Suprapubic skin (tissue), 4 donors: ENCODE measurements around the gene DAB1. TPM values are rescaled to one million over a fixed set of nuclear protein-coding genes. Genes with fewer than 3 reads are reported as not detected.

Source experiments
- DNase-seq, 2 donors: peaks; one replicate each; pipeline ENCODE4 v3.0.0-alpha.2; 2019; ENCODE audit warnings: low spot score in 2 of 2
- H3K27ac ChIP-seq: fragments of 200-600 bp; sonication (generic); one replicate; pipeline ENCODE4 v1.5.1; 2019
- H3K27me3 ChIP-seq: fragments of 200-600 bp; sonication (generic); one replicate; pipeline ENCODE4 v1.5.1; 2019
- H3K36me3 ChIP-seq: fragments of 200-600 bp; sonication (generic); one replicate; pipeline ENCODE4 v1.5.1; 2019
- H3K4me1 ChIP-seq: fragments of 200-600 bp; sonication (generic); one replicate; pipeline ENCODE4 v1.5.1; 2019
- H3K4me3 ChIP-seq: fragments of 200-600 bp; sonication (generic); one replicate; pipeline ENCODE4 v1.5.1; 2019; ENCODE audit warnings: mild to moderate bottlenecking
- H3K9me3 ChIP-seq: fragments of 200-600 bp; sonication (generic); one replicate; pipeline ENCODE4 v1.5.1; 2019
- EP300 ChIP-seq: sonication (generic); formaldehyde crosslinking; IDR thresholded peaks from one replicate; pipeline ENCODE4 v1.6.1; 2017; ENCODE audit warnings: antibody characterized with exemption
- POLR2A ChIP-seq, 2 donors: fragments of 450-650 bp; IDR thresholded peaks; one replicate each; pipeline ENCODE4 v1.6.1; 2017; ENCODE audit warnings: antibody characterized with exemption in 2 of 2, mild to moderate bottlenecking in 2 of 2, moderate library complexity in 2 of 2
- POLR2AphosphoS5 ChIP-seq, 3 donors: sonication (generic); formaldehyde crosslinking; IDR thresholded peaks; one replicate each; pipeline ENCODE4 v1.6.1; 2017; ENCODE audit warnings: antibody characterized with exemption in 3 of 3
- WGBS: methylation state at CpG from one replicate; pipeline ENCODE4 v1.1.5; 2018; 5-methylcytosine and 5-hydroxymethylcytosine counted together
- total RNA-seq, 4 donors: library from RNA; depleted of rRNA; stranded (reverse); fragments of >200 nt; gene quantifications; one replicate each; pipeline ENCODE4 v1.1.0, GENCODE V29; 2016
- TF ChIP-seq, protein P1 (sequence below), 2 donors: fragments of 200-600 bp in 1 of 2; fragments of 450-650 bp in 1 of 2; sonication (generic) in 1 of 2; IDR thresholded peaks; one replicate each; pipeline ENCODE4 v1.5.1; 2016 to 2019; ENCODE audit warnings: antibody characterized with exemption in 2 of 2, mild to moderate bottlenecking in 1 of 2, moderate library complexity in 1 of 2

The DAB1 gene
- total RNA-seq, 4 donors from 2014 or later, result 0.17 to 1.0 (median 0.30) TPM

DNA sequence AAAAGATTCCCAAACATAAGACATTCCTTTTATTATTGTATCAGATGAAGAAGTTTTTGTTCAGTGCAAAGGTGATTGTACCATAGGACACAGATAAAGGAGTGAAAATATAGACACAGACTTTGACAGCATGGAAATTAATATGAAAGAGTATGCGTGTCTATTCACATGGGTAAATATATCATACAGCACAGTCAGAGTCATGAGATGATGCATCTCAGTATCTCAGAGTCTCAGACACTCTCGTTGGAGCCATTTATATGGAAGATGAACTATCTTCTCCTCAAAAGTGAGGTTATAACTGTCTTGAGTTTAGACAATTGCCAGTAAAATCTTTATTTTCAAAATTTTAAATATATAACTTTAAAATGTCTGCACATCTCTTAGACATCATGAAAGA is 299.7 kb downstream of the DAB1 start:
- H3K9me3 ChIP-seq, result no peaks in the 10 kb centered on the region
- no peaks in the 10 kb centered on the region for H3K27me3 ChIP-seq
- no peak overlapping the region for H3K27ac ChIP-seq
- H3K4me3 ChIP-seq, result no peak overlapping the region
- H3K4me1 ChIP-seq, result no peaks in the 10 kb centered on the region
- no peak for DNase-seq
- TF ChIP-seq, protein P1, sequence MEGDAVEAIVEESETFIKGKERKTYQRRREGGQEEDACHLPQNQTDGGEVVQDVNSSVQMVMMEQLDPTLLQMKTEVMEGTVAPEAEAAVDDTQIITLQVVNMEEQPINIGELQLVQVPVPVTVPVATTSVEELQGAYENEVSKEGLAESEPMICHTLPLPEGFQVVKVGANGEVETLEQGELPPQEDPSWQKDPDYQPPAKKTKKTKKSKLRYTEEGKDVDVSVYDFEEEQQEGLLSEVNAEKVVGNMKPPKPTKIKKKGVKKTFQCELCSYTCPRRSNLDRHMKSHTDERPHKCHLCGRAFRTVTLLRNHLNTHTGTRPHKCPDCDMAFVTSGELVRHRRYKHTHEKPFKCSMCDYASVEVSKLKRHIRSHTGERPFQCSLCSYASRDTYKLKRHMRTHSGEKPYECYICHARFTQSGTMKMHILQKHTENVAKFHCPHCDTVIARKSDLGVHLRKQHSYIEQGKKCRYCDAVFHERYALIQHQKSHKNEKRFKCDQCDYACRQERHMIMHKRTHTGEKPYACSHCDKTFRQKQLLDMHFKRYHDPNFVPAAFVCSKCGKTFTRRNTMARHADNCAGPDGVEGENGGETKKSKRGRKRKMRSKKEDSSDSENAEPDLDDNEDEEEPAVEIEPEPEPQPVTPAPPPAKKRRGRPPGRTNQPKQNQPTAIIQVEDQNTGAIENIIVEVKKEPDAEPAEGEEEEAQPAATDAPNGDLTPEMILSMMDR (IDR thresholded peaks at IDR 0.05), result no peak
- no peak for TF ChIP-seq POLR2AphosphoS5 (IDR thresholded peaks at IDR 0.05)
- TF ChIP-seq EP300, result no peak
- no peak for TF ChIP-seq POLR2A (IDR thresholded peaks at IDR 0.05)
- H3K36me3 ChIP-seq, result no peaks in the 10 kb centered on the region
- WGBS, result 74% methylated on average over 2 of the region's 2 CpGs

DNA sequence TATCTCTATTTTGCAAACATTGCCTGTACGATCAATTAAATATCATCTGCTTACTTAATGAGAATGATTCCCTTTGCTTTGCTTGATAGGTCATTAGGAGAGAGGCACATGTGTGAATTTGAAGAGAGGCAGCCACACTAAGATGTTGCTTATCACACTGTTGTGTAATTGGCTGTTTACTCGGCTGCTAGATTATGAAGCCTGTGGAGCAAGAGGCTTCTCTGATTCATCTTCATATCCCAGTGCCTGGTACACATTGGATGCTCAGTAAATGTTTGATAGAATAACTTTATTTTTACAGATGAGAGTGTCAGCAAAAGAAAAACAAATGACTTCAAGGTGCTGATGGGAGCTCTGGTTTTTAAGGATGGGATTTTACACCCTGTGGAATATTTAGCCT is 301.8 kb downstream of the DAB1 start:
- TF ChIP-seq, protein P1 (IDR thresholded peaks at IDR 0.05), result no peak
- no peak for TF ChIP-seq EP300
- TF ChIP-seq POLR2A (IDR thresholded peaks at IDR 0.05), result no peak
- TF ChIP-seq POLR2AphosphoS5 (IDR thresholded peaks at IDR 0.05), result no peak
- Histone ChIP-seq H3K4me3 (no peak overlapping the region), H3K36me3 (no peaks in the 10 kb centered on the region), H3K4me1 (no peaks in the 10 kb centered on the region), H3K27ac (no peak overlapping the region), H3K27me3 (no peaks in the 10 kb centered on the region), H3K9me3 (no peaks in the 10 kb centered on the region)
- WGBS, result 86% methylated on average over 2 of the region's 2 CpGs
- DNase-seq, result no peak

DNA sequence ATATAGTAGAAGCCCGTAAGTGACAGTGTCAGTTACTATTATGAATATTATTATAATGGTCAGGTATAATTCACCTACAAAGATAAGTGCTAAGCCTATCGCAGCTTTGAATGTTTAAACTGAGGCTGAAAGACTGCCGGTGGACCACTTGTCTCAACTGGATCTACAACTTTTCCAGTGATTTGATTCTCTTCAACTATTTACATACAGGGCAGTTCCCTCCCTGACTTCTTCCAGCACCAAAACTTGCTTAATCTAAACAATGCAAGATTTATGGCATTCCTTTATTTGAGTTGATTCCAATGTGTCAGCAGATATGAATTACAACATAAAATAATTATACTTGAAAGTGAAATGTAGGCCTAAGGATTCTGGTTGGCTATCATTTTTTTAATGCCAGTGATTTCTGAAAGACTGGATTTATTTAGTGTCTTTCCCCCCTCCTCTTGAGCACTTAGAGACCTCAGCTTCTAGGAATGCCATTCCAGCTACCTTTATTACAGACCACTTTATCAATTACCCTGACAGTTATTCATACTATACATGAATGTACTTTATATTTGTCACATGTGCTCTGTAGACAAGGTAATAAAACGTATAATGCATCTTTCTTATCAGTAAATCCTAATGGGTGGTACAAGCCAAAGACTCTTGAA is 304.8 kb downstream of the DAB1 start:
- no peak overlapping the region for H3K4me3 ChIP-seq
- H3K4me1 ChIP-seq, result no peaks in the 10 kb centered on the region
- TF ChIP-seq POLR2A (IDR thresholded peaks at IDR 0.05) (no peak), EP300 (no peak), POLR2AphosphoS5 (IDR thresholded peaks at IDR 0.05) (no peak)
- TF ChIP-seq, protein P1 (IDR thresholded peaks at IDR 0.05), result no peak
- H3K27me3 ChIP-seq, result no peaks in the 10 kb centered on the region
- no peaks in the 10 kb centered on the region for H3K9me3 ChIP-seq
- no peak overlapping the region for H3K27ac ChIP-seq
- H3K36me3 ChIP-seq, result no peaks in the 10 kb centered on the region
- WGBS, result 38% methylated on average over 4 of the region's 4 CpGs
- no peak for DNase-seq

DNA sequence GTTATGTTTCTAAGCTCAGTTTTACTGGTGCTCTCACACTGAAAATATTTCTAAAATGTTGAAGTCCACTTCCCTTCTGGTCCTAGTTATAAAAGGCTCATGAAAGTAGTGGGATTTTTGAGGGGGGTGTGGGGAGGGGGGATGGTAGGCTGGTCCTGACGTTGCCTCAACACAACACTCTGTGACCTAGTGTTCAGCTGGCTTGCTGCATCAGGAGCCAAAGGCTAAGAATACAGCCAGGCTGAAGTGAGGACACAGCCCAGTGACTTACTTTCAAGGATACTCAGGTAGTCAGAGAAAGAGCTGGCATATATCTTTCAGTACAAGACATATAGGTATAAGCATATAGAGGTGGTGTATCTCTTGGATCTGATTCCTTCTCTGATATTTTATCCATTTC is 306.1 kb downstream of the DAB1 start:
- Histone ChIP-seq H3K4me1 (no peaks in the 10 kb centered on the region), H3K27ac (no peak overlapping the region), H3K9me3 (no peaks in the 10 kb centered on the region), H3K4me3 (no peak overlapping the region), H3K36me3 (no peaks in the 10 kb centered on the region), H3K27me3 (no peaks in the 10 kb centered on the region)
- WGBS, result 60% methylated on average over 1 of the region's 1 CpG
- no peak for DNase-seq
- TF ChIP-seq EP300, result no peak
- TF ChIP-seq POLR2AphosphoS5 (IDR thresholded peaks at IDR 0.05), result no peak
- no peak for TF ChIP-seq POLR2A (IDR thresholded peaks at IDR 0.05)
- TF ChIP-seq, protein P1 (IDR thresholded peaks at IDR 0.05), result no peak

DNA sequence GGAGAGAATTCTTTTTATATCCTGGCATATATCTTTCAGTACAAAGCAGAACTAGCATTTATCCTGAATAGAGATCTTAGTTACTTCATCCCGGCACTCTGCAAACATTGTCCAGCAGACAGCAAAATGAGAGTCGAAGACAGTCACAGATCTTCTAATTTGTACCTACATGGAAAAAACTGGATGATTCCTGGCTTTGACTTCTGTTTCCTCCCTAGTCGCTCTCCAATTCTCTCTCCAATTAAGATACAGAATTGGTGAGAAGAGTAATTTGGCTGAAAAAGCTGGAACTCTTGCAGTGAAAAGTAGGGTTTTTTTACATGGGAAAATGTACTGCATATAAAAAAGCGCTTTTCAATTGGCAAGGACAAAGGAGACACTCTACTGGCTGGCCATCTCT is 307.0 kb downstream of the DAB1 start:
- no peak for TF ChIP-seq EP300
- TF ChIP-seq, protein P1 (IDR thresholded peaks at IDR 0.05), result no peak
- TF ChIP-seq POLR2AphosphoS5 (IDR thresholded peaks at IDR 0.05), result no peak
- TF ChIP-seq POLR2A (IDR thresholded peaks at IDR 0.05), result no peak
- 84% methylated on average over 4 of the region's 4 CpGs for WGBS
- Histone ChIP-seq H3K4me1 (no peaks in the 10 kb centered on the region), H3K36me3 (no peaks in the 10 kb centered on the region), H3K27me3 (no peaks in the 10 kb centered on the region), H3K9me3 (no peaks in the 10 kb centered on the region), H3K27ac (no peak overlapping the region), H3K4me3 (no peak overlapping the region)
- DNase-seq, result no peak
